CD4-positive, alpha-beta T cell treated with Interleukin-17A for 1 hour (primary cell): ENCODE measurements around the gene GRAP.
"Not testable (repeated sequence)": the region's sequence is repeated elsewhere in the genome, so short reads cannot be mapped to it uniquely, and the experiment has no call there.

ENCODE experiments used
- DNase-seq: peaks from one replicate; pipeline ENCODE4 v3.0.0-alpha.2; 2020

GRAP gene

GRCh38 chr17:19046782-19047375 lies at the start of gene GRAP:
TSS of gene GRAP (minus strand) at chr17:19046957. CDS start at chr17:19046926, 31 bp downstream.
- not testable (repeated sequence) for DNase-seq

GRCh38 chr17:19093684-19094438 lies 47.1 kb upstream of the GRAP start:
- DNase-seq = not testable (repeated sequence)

- DNase-seq = not testable (repeated sequence)
Measured at GRCh38 chr17:19092737-19093683, 46.3 kb upstream of the GRAP start.

- not testable (repeated sequence) for DNase-seq
Measured at GRCh38 chr17:19090058-19090772, 43.5 kb upstream of the GRAP start.

GRCh38 chr17:19088804-19089685 lies 42.3 kb upstream of the GRAP start:
- not testable (repeated sequence) for DNase-seq

GRCh38 chr17:19077386-19077785 lies 30.6 kb upstream of the GRAP start:
- DNase-seq = not testable (repeated sequence)

GRCh38 chr17:19076398-19077192 lies 29.8 kb upstream of the GRAP start:
- DNase-seq = peak; percentile 52

GRCh38 chr17:19070318-19071168 lies 23.8 kb upstream of the GRAP start:
- DNase-seq = not testable (repeated sequence)

GRCh38 chr17:19064378-19064777 lies 17.6 kb upstream of the GRAP start:
- peak; percentile 9 for DNase-seq

GRCh38 chr17:19063326-19063956 lies 16.7 kb upstream of the GRAP start:
- DNase-seq = peak; percentile 92

GRCh38 chr17:19062718-19063325 lies 16.1 kb upstream of the GRAP start:
- DNase-seq = not testable (repeated sequence)

GRCh38 chr17:19062009-19062717 lies 15.4 kb upstream of the GRAP start:
- DNase-seq = peak; percentile 88

- DNase-seq = not testable (repeated sequence)
Measured at GRCh38 chr17:19055447-19055846, 8.7 kb upstream of the GRAP start.

GRCh38 chr17:19048826-19049225 lies 2.1 kb upstream of the GRAP start:
- DNase-seq = not testable (repeated sequence)

GRCh38 chr17:19047510-19047909 lies 753 bp upstream of the GRAP start:
- DNase-seq = not testable (repeated sequence)

GRCh38 chr17:19044643-19045042 lies 2.1 kb downstream of the GRAP start:
- not testable (repeated sequence) for DNase-seq

GRCh38 chr17:19043032-19043431 lies 3.7 kb downstream of the GRAP start:
- DNase-seq = not testable (repeated sequence)

- not testable (repeated sequence) for DNase-seq
Measured at GRCh38 chr17:19042369-19042768, 4.4 kb downstream of the GRAP start.
